Measurements from ENCODE around the gene NRBF2.

GRCh38 chr10:63093227-63093626, 39.9 kb upstream of the NRBF2 start:
- TF ChIP-seq, protein P1, sequence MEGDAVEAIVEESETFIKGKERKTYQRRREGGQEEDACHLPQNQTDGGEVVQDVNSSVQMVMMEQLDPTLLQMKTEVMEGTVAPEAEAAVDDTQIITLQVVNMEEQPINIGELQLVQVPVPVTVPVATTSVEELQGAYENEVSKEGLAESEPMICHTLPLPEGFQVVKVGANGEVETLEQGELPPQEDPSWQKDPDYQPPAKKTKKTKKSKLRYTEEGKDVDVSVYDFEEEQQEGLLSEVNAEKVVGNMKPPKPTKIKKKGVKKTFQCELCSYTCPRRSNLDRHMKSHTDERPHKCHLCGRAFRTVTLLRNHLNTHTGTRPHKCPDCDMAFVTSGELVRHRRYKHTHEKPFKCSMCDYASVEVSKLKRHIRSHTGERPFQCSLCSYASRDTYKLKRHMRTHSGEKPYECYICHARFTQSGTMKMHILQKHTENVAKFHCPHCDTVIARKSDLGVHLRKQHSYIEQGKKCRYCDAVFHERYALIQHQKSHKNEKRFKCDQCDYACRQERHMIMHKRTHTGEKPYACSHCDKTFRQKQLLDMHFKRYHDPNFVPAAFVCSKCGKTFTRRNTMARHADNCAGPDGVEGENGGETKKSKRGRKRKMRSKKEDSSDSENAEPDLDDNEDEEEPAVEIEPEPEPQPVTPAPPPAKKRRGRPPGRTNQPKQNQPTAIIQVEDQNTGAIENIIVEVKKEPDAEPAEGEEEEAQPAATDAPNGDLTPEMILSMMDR (IDR thresholded peaks at IDR 0.05) = no peak
- TF ChIP-seq POLR2AphosphoS5 (IDR thresholded peaks at IDR 0.05) (no peak), EP300 (IDR thresholded peaks at IDR 0.05) (no peak)
